ENCODE measurements around the gene CFAP45.
A peak's percentile ranks its signal among the peaks of the same experiment; 100 is the strongest.

CFAP45 gene

DNA sequence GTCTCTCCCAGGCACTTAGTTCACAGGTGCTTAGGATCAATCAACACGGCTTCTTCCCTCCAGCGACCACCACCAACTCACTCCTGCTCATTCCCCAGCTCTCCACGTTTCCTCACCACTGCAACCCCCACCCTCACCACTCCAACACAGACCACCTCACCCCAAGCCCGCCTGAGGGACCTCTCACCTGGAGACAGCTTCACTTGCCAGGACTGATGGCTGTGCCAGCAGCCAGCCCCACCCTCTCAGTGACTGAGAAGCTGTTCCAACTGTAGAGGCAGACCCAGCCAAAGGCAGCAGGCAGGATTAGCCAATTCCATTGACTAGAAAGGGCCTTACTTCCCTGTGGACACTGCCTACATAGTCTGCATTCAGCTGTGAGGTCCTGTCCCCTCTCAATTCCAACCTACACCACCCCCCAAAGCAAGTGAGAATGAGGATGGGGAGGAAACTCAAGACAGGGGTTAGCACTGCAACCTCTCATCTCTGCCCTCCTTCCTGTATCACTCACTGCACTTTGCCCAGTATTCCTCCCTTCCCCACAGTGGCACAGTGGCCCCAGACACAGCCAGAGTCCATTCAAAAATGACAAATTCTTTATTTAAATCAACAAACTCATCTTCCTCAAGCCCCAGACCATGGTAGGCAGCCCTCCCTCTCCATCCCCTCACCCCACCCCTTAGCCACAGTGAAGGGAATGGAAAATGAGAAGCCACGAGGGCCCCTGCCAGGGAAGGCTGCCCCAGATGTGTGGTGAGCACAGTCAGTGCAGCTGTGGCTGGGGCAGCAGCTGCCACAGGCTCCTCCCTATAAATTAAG is 17.8 kb upstream of the CFAP45 start:
- DNase-seq (ENCODE audit: low read depth) = no peak
- TF ChIP-seq, protein P1, sequence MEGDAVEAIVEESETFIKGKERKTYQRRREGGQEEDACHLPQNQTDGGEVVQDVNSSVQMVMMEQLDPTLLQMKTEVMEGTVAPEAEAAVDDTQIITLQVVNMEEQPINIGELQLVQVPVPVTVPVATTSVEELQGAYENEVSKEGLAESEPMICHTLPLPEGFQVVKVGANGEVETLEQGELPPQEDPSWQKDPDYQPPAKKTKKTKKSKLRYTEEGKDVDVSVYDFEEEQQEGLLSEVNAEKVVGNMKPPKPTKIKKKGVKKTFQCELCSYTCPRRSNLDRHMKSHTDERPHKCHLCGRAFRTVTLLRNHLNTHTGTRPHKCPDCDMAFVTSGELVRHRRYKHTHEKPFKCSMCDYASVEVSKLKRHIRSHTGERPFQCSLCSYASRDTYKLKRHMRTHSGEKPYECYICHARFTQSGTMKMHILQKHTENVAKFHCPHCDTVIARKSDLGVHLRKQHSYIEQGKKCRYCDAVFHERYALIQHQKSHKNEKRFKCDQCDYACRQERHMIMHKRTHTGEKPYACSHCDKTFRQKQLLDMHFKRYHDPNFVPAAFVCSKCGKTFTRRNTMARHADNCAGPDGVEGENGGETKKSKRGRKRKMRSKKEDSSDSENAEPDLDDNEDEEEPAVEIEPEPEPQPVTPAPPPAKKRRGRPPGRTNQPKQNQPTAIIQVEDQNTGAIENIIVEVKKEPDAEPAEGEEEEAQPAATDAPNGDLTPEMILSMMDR (conservative IDR thresholded peaks at IDR 0.05; ENCODE audit: low read length) = no peak
- H3K4me3 ChIP-seq (ENCODE audit: low read length) = no peak overlapping the region

DNA sequence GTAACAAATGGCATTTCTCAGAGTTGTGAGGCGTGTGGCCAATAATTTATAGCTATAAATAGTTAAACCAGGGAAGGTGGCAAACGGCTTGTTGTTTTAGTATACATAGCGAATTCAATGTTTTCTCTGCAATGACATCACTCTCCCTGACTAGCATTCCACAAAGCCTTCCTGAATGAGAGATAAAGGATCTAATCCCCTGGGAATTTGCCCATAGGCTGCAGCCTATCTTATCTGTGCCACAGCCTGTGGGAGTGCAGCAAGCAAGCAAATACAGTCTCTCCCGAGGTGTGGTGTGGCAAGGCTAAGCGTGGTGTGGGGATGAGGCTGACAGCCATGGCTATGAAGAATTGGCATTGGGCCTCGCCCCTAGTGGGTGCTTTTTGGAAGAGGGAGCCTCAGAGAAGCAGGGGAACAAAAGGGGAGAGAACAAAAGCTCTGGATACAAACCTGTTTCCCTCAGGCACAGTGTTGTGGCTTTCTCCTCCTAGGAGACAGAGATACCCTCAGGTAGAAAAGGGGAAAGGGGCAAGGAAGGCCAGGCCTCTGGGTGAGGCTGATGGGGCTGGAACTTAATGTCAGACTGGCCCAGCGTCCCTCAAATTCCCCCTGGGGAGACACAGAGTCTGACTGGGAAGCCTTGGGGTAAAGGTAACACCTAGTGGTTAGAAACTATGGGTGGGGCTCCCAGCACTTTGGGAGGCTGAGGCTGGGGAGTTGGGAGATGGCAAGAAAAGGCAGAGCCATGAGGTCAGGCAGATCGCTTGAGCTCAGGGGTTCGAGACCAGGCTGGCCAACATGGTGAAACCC is 16.5 kb upstream of the CFAP45 start:
- DNase-seq (ENCODE audit: low read depth) = peak; percentile 72
- TF ChIP-seq, protein P1 (conservative IDR thresholded peaks at IDR 0.05; ENCODE audit: low read length) = no peak

DNA sequence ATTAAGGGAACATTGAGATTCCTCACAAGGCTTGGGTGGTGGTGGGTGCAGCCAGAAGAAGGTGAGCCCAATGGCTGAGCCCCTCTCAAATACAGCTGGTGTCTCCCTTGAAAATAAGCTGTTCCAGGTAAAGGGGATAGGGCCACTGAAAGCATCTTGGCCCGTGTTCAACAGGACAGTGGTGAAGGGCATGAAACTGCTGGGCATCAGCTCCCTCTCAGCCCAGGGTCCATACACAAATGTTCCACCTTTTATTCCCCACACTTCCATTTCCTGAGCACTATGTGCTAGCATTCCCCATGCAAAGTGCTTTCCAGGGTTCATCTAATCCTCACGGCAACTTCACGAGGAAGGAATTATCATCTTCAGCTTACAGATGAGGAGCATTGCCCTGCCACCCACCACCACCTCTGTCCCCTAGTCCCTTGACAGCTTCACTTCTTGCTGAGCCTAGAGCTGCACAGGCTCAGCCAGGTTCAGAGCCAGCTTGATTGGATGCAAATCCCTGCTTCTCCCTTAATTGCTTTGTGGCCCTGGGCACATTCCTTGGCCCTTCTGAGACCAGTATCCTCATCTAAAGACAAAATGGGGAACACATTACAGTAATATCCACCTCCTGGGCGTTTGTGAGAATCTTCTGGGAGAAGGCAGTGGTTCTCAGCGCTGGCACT is 15.7 kb upstream of the CFAP45 start:
- no peak for DNase-seq (ENCODE audit: low read depth)
- H3K4me3 ChIP-seq (ENCODE audit: low read length) = no peak overlapping the region
- TF ChIP-seq, protein P1 (conservative IDR thresholded peaks at IDR 0.05; ENCODE audit: low read length) = no peak

More for the DNA sequence above, 16.5 kb upstream of the CFAP45 start:
- no peak overlapping the region for H3K4me3 ChIP-seq (ENCODE audit: low read length)

DNA sequence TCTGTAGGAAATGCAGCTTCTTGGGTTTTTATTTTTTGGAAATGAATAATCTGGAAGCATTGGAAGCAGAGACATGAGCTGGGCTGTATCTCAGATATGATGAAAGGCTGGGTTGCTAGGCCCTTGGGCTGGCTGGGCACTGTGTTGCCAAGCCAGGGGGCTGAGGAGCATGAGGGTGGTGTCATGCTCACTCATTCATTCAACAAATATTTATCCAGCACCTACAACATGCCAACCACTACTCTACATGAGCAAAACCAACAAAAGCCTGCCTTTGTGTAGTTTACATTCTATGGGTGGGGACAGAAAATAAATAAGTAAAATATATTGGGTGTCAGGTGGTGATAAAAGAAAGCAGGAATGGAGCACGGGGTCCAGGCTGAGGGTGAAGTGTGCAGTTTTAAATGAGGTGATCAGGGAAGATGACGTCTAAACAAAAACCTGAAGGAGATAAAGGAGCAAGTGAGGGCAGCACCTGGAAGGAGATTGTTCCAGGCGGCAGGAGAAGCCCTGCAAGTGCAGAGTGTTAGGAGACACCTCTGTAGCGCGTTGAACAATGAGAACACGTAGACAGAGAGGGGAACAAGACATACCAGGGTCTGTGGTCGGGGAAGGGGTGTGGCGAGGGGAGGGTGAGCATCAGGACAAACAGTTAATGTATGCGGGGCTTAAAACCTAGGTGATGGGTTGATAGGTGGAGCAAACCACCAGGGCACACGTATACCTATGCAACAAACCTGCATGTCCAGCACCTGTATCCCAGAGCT is 14.5 kb upstream of the CFAP45 start:
- DNase-seq (ENCODE audit: low read depth) = no peak
- TF ChIP-seq, protein P1 (conservative IDR thresholded peaks at IDR 0.05; ENCODE audit: low read length) = no peak
- H3K4me3 ChIP-seq (ENCODE audit: low read length) = no peak overlapping the region

DNA sequence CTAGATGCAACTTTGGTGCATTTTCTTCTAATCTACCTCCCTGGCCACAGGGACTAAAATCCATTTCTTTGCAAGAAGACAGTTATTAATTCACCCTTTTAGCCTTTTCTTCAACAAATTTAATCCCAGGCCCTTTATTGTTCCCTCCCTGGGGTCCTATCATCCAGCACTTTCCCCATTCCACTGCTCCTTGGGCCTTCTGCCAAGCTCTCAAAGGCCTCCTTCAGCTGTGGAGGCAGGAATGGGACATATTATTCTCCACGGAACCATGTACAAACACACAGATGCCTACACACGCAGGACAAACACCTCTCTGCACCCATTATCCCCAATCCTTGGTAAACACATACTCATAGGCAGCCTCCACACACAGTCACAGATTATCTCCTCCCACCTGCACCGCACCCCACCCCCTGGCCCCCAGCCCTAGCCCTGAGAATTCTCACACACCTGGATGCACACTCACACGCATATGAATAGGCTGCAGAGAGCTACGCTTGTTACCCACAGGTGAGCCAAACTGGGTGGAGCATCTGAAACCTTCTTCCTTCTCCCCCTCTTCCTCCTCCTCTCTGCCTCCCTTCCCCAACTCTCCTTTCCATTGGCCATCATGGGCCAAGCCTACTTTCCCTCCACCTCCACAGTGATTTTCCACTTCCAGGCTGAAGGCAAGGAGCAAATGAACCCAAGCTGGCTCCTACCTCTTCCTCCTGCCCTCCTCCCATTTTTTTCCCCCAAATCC is 13.7 kb upstream of the CFAP45 start:
- no peak for DNase-seq (ENCODE audit: low read depth)
- TF ChIP-seq, protein P1 (conservative IDR thresholded peaks at IDR 0.05; ENCODE audit: low read length) = no peak
- no peak overlapping the region for H3K4me3 ChIP-seq (ENCODE audit: low read length)

All from AG10803 (cell line).